ENCODE results near the gene OR4N5. TPM values are rescaled to one million over a fixed set of nuclear protein-coding genes. Genes with fewer than 3 reads are reported as not detected.

Gene OR4N5
- total RNA-seq, 5 donors from 2014 or later (not counting 1 experiment from before 2014, with no cell fraction given) = not detected

DNA sequence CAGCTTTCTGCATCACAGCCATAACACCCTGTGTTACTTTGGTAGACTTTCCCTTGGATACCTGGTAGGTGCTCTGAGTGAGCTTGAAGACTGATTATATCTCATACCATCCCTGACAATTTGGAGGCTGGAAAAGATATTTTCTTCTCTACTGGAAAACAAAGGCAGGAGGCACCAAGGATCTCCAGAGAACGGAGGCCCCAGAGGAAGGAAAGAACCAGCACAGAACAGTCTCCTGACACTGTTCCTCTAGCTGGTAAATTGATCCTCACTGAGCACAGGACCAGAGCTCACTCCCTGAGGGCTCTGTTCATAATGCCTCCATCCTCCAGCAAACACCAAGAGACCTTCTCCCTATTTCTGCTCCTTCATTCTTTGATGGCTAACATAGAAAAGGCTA is 52.0 kb downstream of the OR4N5 start, which contains the start of gene OR11G2:
OR11G2 (plus strand) TSS at position 301 of the 400 bp plus-strand sequence. CDS start 6,542 bp downstream, outside the sequence.
- Histone ChIP-seq H3K27ac (ENCODE audit: low read length) (no peak within 1 kb of the TSS), H3K36me3 (ENCODE audit: control insufficient read depth in 2 of 2, extremely low read depth in 1 of 2, insufficient read depth in 1 of 2, low read length in 1 of 2) (no peaks in the 10 kb centered on the region), H3K27me3 (replicated peaks in 1 of 2; ENCODE audit: control insufficient read depth in 2 of 2, extremely low read depth in 1 of 2, insufficient read depth in 2 of 2, low read length in 1 of 2) (no peaks in the 10 kb centered on the region), H3K4me3 (ENCODE audit: control insufficient read depth in 1 of 2, extremely low read depth in 1 of 2, low read length in 1 of 2) (no peak within 1 kb of the TSS), H3K4me1 (ENCODE audit: control insufficient read depth in 1 of 2, extremely low read depth in 1 of 2, insufficient read depth in 2 of 2, low read length in 2 of 2) (no peaks in the 10 kb centered on the region), H3K9me3 (no peaks in the 10 kb centered on the region)
- 83% methylated on average over 1 of the region's 1 CpG for WGBS (ENCODE audit: insufficient coverage)
- ATAC-seq (replicated peaks in 1 of 4) (no peak), DNase-seq (no peak)
- Mint-ChIP-seq H3K4me1 (no peaks in the 10 kb centered on the region), H3K27ac (no peak within 1 kb of the TSS), H3K36me3 (no peaks in the 10 kb centered on the region), H3K27me3 (peaks cover 10% of the 10 kb centered on the region in 2 donors), H3K4me3 (no peak within 1 kb of the TSS), H3K9me3 (no peaks in the 10 kb centered on the region)
- ChIA-PET CTCF (no interaction called here), POLR2A (no interaction called here)

- Histone ChIP-seq H3K36me3 (ENCODE audit: control insufficient read depth in 2 of 2, extremely low read depth in 1 of 2, insufficient read depth in 1 of 2, low read length in 1 of 2) (no peaks in the 10 kb centered on the region), H3K9me3 (no peaks in the 10 kb centered on the region), H3K27ac (ENCODE audit: low read length) (no peak overlapping the region), H3K4me1 (ENCODE audit: control insufficient read depth in 1 of 2, extremely low read depth in 1 of 2, insufficient read depth in 2 of 2, low read length in 2 of 2) (no peaks in the 10 kb centered on the region), H3K4me3 (ENCODE audit: control insufficient read depth in 1 of 2, extremely low read depth in 1 of 2, low read length in 1 of 2) (no peak overlapping the region), H3K27me3 (replicated peaks in 1 of 2; ENCODE audit: control insufficient read depth in 2 of 2, extremely low read depth in 1 of 2, insufficient read depth in 2 of 2, low read length in 1 of 2) (no peaks in the 10 kb centered on the region)
- no peak overlapping the region for H3K4me3 Mint-ChIP-seq
- ATAC-seq (replicated peaks in 1 of 4) (no peak), DNase-seq (no peak)
- ChIA-PET CTCF (no interaction called here), POLR2A (no interaction called here)
- no peaks in the 10 kb centered on the region for H3K9me3 Mint-ChIP-seq
- WGBS (ENCODE audit: insufficient coverage) = 100% methylated on average over 1 of the region's 3 CpGs
- H3K27ac Mint-ChIP-seq = no peak overlapping the region
- H3K27me3 Mint-ChIP-seq = peaks cover 10% of the 10 kb centered on the region in 2 donors
- no peaks in the 10 kb centered on the region for H3K4me1 Mint-ChIP-seq
- H3K36me3 Mint-ChIP-seq = no peaks in the 10 kb centered on the region
These were observed 52.8 kb downstream of the OR4N5 start for GRCh38 chr14:20191396-20191795.

DNA sequence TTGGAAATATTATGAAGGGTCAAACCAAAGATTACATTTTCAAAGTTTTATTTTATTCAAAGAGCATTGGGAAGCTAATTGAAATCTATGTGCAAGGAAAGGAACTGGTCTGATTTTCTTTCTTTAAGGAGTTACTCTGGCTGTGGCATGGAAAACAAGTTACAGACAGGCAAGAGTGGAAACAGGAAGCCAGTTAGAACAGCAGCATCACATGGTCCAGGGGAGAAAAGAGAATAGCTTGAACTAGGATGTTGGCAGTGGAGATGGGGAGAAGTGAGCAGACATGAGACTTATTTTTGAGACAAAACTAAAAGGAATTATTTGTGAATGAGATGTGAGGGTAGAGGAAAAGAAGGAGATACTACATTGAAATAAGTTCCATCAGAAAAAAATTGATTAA is 55.5 kb downstream of the OR4N5 start:
- Histone ChIP-seq H3K4me3 (ENCODE audit: control insufficient read depth in 1 of 2, extremely low read depth in 1 of 2, low read length in 1 of 2) (no peak overlapping the region), H3K36me3 (ENCODE audit: control insufficient read depth in 2 of 2, extremely low read depth in 1 of 2, insufficient read depth in 1 of 2, low read length in 1 of 2) (no peaks in the 10 kb centered on the region), H3K9me3 (no peaks in the 10 kb centered on the region), H3K27me3 (replicated peaks in 1 of 2; ENCODE audit: control insufficient read depth in 2 of 2, extremely low read depth in 1 of 2, insufficient read depth in 2 of 2, low read length in 1 of 2) (no peaks in the 10 kb centered on the region), H3K4me1 (ENCODE audit: control insufficient read depth in 1 of 2, extremely low read depth in 1 of 2, insufficient read depth in 2 of 2, low read length in 2 of 2) (no peaks in the 10 kb centered on the region), H3K27ac (ENCODE audit: low read length) (no peak overlapping the region)
- Mint-ChIP-seq H3K27ac (no peak overlapping the region), H3K36me3 (no peaks in the 10 kb centered on the region), H3K4me3 (no peak overlapping the region), H3K27me3 (peaks cover 11 to 16% of the 10 kb centered on the region in 2 donors), H3K4me1 (no peaks in the 10 kb centered on the region), H3K9me3 (no peaks in the 10 kb centered on the region)
- ChIA-PET POLR2A (no interaction called here), CTCF (no interaction called here)
- ATAC-seq (replicated peaks in 1 of 4) (no peak), DNase-seq (no peak)

Other genes starting within 250 kb of the OR4N5 start
- gene OR4K5, start 218.2 kb upstream of the OR4N5 start, total RNA-seq = not detected
- gene OR4K1, start 207.9 kb upstream of the OR4N5 start, total RNA-seq = not detected
- gene OR4K15, start 163.2 kb upstream of the OR4N5 start, total RNA-seq = not detected
- gene OR4Q2, start 136.7 kb upstream of the OR4N5 start, total RNA-seq = not detected
- not detected for gene OR4K14, start 119.5 kb upstream of the OR4N5 start, total RNA-seq
- gene OR4K13, start 102.8 kb upstream of the OR4N5 start, total RNA-seq = not detected
- not detected for gene OR4L1, start 78.8 kb upstream of the OR4N5 start, total RNA-seq
- not detected for gene OR4K17, start 28.1 kb upstream of the OR4N5 start, total RNA-seq
- not detected for gene OR11G2, start 52.1 kb downstream of the OR4N5 start, total RNA-seq
- gene OR11H6, start 84.9 kb downstream of the OR4N5 start, total RNA-seq = not detected
- gene OR11H7, start 90.2 kb downstream of the OR4N5 start, total RNA-seq = not detected
- not detected for gene OR11H4, start 100.5 kb downstream of the OR4N5 start, total RNA-seq
- 10 to 100 TPM; 17.4 to 24.7 (median 20.1) TPM for gene TTC5, start 167.1 kb downstream of the OR4N5 start, total RNA-seq
- gene CCNB1IP1, start 194.5 kb downstream of the OR4N5 start, total RNA-seq = 10 to 100 TPM; 20.6 to 25.5 (median 23.0) TPM
- 10 to 100 TPM; 14.6 to 21.8 (median 15.8) TPM for gene PARP2, start 204.8 kb downstream of the OR4N5 start, total RNA-seq